ENCODE measurements around the gene C8A.

GRCh38 chr1:56856186-56856585 is 1.6 kb downstream of the C8A start:
- TF ChIP-seq CTCF (IDR thresholded peaks at IDR 0.05) (no peak), POLR2A (IDR thresholded peaks at IDR 0.05) (no peak)
